Measurements from ENCODE around the gene CCL7. TPM values are rescaled to one million over a fixed set of nuclear protein-coding genes. Genes with fewer than 3 reads are reported as not detected.
A peak's percentile ranks its signal among the peaks of the same experiment; 100 is the strongest.

CCL7 gene
- total RNA-seq, 1 donor from 2014 or later, result not detected

DNA sequence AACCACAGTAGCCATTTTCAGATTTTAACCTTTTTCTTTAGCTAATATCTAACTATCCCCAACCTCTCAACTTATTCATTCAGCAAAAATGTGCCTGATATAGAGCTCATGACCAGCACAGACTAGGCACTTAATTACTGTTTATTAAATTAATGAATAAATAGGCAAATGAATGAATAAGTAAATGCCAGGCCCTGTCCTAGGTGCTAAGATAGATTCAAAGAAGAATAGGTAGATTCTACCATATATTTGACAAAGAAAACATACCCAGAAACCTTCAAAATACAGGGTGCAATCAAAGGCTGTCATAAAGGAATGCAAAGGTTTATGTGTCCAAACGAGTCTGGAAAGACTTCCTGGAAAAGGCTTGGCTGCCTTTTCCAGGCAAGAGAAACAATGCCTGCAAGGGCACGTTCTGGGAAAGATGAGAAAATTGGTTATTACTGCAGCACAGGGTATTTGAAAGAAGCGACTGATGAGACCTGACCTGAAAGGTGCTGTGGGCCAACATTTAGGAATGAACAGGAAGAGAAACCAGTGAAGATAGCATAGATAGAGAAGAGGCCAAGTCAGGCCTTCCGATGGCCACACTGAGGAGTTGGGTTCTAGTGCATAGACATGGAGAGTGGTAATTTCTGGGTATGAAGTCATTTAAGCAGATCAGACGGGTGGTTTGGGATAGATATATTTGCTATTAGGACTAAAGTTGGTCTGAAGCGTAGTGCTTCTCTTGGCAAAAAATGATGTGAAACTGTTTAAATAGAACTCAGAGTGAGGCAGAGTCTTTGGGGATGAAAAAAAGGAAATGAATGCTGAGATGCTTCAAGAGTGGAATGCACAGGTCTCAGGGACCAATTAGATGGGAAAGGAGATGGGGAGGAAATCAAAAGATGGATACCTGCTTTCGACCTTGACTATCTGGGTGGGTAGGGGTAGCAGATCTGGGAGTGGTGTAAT lies 26.4 kb upstream of the CCL7 start:
- Histone ChIP-seq H2AFZ (ENCODE audit: low read depth, low read length) (no peak overlapping the region), H3K4me3 (ENCODE audit: insufficient read depth, low read depth, low read length) (no peak overlapping the region), H3K27me3 (ENCODE audit: insufficient read depth, low read length) (no peaks in the 10 kb centered on the region), H3K27ac (ENCODE audit: low read depth, low read length) (no peak overlapping the region), H3K4me2 (ENCODE audit: low read length) (no peak overlapping the region), H3K9me3 (ENCODE audit: insufficient read depth, low read depth, low read length) (no peaks in the 10 kb centered on the region), H3K36me3 (ENCODE audit: insufficient read depth, low read length) (no peaks in the 10 kb centered on the region), H3K79me2 (ENCODE audit: insufficient read depth, low read length) (no peaks in the 10 kb centered on the region), H3K9ac (ENCODE audit: low read length) (no peak overlapping the region), H3K4me1 (ENCODE audit: insufficient read depth, low read length) (peaks cover 31% of the 10 kb centered on the region), H4K20me1 (ENCODE audit: insufficient read depth, low read length) (no peaks in the 10 kb centered on the region)
- FAIRE-seq (no peak), DNase-seq (ENCODE audit: low read depth) (no peak)
- Mint-ChIP-seq H3K36me3 (ENCODE audit: low read depth, unreplicated experiment) (no peaks in the 10 kb centered on the region), H3K27me3 (ENCODE audit: low read depth, unreplicated experiment) (peaks cover 2% of the 10 kb centered on the region), H3K4me3 (ENCODE audit: unreplicated experiment) (no peak overlapping the region), H3K9me3 (ENCODE audit: unreplicated experiment) (peaks cover 4% of the 10 kb centered on the region), H3K27ac (ENCODE audit: unreplicated experiment) (no peak overlapping the region), H3K4me1 (ENCODE audit: low read depth, unreplicated experiment) (peaks cover 19% of the 10 kb centered on the region)
- TF ChIP-seq CTCF (IDR thresholded peaks at IDR 0.05; ENCODE audit: insufficient read depth, low read depth, low read length), result no peak
- no peak for TF ChIP-seq EZH2 (IDR thresholded peaks at IDR 0.05; ENCODE audit: insufficient read depth, low read length)

- Histone ChIP-seq H3K36me3 (ENCODE audit: insufficient read depth, low read length) (no peaks in the 10 kb centered on the region), H3K27me3 (ENCODE audit: insufficient read depth, low read length) (no peaks in the 10 kb centered on the region), H3K4me3 (ENCODE audit: insufficient read depth, low read depth, low read length) (no peak overlapping the region), H2AFZ (ENCODE audit: low read depth, low read length) (no peak overlapping the region), H3K9ac (ENCODE audit: low read length) (no peak overlapping the region), H3K79me2 (ENCODE audit: insufficient read depth, low read length) (no peaks in the 10 kb centered on the region), H3K4me1 (ENCODE audit: insufficient read depth, low read length) (peaks cover 36% of the 10 kb centered on the region), H3K4me2 (ENCODE audit: low read length) (no peak overlapping the region), H3K9me3 (ENCODE audit: insufficient read depth, low read depth, low read length) (no peaks in the 10 kb centered on the region), H3K27ac (ENCODE audit: low read depth, low read length) (no peak overlapping the region), H4K20me1 (ENCODE audit: insufficient read depth, low read length) (no peaks in the 10 kb centered on the region)
- peaks cover 2% of the 10 kb centered on the region for H3K27me3 Mint-ChIP-seq (ENCODE audit: low read depth, unreplicated experiment)
- peaks cover 15% of the 10 kb centered on the region for H3K4me1 Mint-ChIP-seq (ENCODE audit: low read depth, unreplicated experiment)
- H3K9me3 Mint-ChIP-seq (ENCODE audit: unreplicated experiment), result peaks cover 4% of the 10 kb centered on the region
- TF ChIP-seq CTCF (IDR thresholded peaks at IDR 0.05; ENCODE audit: insufficient read depth, low read depth, low read length) (no peak), EZH2 (IDR thresholded peaks at IDR 0.05; ENCODE audit: insufficient read depth, low read length) (no peak)
- no peak overlapping the region for H3K27ac Mint-ChIP-seq (ENCODE audit: unreplicated experiment)
- FAIRE-seq (no peak), DNase-seq (ENCODE audit: low read depth) (peak; percentile 61)
- no peak overlapping the region for H3K4me3 Mint-ChIP-seq (ENCODE audit: unreplicated experiment)
- no peaks in the 10 kb centered on the region for H3K36me3 Mint-ChIP-seq (ENCODE audit: low read depth, unreplicated experiment)
These were observed 24.6 kb upstream of the CCL7 start for GRCh38 chr17:34245351-34245905.

All from astrocyte (in vitro differentiated cells and primary cell).